HG03565 (cell line): ENCODE data around the gene TUBGCP2.

ENCODE experiments used
- ATAC-seq: cut with Tn5 transposase; IDR thresholded peaks from one replicate; pipeline ENCODE4 v1.9.1; 2021; ENCODE audit warnings: mild to moderate bottlenecking, moderate library complexity; ENCODE audit not compliant: unreplicated experiment

Gene TUBGCP2, protein sequence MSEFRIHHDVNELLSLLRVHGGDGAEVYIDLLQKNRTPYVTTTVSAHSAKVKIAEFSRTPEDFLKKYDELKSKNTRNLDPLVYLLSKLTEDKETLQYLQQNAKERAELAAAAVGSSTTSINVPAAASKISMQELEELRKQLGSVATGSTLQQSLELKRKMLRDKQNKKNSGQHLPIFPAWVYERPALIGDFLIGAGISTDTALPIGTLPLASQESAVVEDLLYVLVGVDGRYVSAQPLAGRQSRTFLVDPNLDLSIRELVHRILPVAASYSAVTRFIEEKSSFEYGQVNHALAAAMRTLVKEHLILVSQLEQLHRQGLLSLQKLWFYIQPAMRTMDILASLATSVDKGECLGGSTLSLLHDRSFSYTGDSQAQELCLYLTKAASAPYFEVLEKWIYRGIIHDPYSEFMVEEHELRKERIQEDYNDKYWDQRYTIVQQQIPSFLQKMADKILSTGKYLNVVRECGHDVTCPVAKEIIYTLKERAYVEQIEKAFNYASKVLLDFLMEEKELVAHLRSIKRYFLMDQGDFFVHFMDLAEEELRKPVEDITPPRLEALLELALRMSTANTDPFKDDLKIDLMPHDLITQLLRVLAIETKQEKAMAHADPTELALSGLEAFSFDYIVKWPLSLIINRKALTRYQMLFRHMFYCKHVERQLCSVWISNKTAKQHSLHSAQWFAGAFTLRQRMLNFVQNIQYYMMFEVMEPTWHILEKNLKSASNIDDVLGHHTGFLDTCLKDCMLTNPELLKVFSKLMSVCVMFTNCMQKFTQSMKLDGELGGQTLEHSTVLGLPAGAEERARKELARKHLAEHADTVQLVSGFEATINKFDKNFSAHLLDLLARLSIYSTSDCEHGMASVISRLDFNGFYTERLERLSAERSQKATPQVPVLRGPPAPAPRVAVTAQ

DNA sequence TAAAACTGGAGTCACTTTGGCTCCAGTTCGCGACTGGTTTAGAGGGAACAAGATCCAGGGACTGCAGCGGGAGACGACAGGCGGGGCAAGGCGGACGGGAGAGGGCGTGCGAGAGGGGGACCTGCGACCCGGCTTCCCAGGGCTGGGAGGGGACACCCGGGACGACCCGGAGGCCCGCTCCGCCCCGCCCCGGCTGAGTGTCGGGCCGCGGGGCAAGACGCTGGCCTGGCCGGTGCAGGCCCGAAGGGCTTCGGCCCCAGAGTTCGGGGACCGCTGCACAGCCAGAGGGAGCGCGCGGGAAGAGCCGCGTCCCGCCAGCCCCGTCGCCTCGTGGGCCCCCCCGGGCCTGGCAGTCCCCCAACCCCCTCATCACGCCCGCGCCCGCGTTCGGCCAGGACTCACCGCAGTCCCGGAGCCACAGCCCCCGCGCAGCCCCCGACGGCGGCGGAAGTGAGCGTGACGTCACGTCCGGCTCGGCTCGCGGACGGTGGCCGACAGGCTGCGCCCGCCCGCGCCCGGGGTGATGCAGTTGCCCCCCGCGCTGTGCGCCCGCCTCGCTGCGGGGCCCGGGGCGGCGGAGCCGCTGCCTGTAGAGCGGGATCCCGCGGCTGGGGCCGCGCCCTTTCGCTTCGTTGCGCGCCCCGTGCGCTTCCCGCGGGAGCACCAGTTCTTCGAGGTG lies at the start of gene TUBGCP2, which contains the start of gene ZNF511:
Gene TUBGCP2, minus strand, starts transcription at position 452 of the 679 bp plus-strand sequence. CDS start 5,931 bp downstream, outside the sequence.
Gene ZNF511, plus strand, starts transcription at position 494 of the 679 bp plus-strand sequence. Its CDS starts 30 bp downstream, at position 524.
- ATAC-seq = peak; percentile 63

DNA sequence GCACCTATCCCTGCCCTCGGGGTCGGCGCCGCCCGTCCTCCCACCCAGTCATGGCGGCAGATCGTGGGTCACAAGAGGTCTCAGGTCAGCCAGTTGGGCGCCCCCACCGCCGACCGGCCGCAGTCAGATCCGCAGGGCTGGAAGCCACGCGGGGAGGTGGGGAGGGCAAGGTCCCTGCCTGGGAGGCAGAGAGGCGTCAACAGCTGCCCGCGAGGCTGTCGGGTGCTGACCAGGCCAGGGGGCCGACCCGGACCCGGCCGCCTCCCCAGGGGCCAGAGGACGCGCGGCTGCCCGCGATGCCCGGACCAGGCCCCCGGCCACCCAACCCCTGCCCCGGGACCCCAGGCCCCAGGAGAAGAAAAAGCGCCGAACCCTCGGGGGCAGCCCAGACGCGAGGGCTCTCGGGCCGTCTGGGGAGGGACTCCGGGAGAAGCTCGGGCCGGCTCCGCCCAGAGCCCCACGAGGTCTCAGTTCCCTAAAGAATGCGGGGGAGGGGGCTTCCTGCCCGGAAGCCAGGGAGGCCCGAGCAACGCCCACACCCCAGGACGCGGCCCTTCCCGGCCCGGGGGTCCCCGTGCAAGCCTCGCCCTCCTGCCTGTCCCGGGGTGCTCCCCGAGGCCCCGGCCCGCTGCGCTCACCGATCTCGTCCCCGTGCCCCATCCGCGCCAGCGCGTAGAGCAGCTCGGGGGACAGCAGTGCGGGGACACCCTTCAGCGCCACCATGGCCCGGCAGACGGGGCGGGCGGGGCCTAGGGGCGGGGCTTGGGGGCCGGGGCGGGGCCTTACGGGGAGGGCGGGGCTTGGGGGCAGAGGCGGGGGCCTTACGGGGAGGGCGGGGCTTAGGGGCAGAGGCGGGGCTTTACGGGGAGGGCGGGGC lies 48.9 kb upstream of the TUBGCP2 start, which contains the start of gene FUOM:
Gene FUOM, minus strand, starts transcription at position 735 of the 877 bp plus-strand sequence. Its CDS starts 12 bp downstream, at position 723.
- peak; percentile 56 for ATAC-seq

DNA sequence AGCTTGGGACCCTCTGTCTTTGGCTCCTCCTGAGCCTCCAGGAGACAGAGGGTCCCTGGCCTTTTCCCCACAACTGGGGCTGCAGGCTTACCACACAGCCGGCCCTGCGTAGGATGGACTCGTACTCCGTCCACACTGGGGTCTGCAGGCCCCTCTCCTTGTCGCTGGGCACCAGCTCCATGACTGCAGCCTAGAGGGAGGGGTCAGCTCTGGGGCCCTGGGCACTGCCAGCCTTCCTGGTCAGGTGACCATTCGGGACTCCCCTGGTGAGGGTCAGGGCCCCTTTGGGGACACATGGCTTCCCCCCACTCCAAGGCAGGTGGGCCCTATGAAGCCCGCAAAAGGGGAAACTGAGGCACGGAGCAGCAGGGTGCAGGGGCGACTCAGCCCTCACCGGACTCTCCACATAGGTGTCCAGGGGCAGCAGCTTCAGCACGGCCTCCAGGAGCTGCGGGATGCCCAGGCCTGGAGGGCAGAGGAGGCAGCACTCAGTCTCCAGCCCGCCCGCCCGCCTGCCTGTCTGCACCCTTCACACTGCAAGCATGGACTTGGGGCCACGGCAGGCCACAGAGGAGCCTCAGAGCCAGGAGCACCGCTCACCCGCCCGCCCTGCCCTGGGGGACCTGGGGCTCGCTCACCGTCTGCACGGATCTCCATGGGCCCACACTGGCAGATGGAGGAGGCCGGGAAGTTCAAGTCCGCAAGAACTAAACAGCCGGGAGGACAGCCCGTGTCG lies 48.0 kb upstream of the TUBGCP2 start:
- no peak for ATAC-seq

DNA sequence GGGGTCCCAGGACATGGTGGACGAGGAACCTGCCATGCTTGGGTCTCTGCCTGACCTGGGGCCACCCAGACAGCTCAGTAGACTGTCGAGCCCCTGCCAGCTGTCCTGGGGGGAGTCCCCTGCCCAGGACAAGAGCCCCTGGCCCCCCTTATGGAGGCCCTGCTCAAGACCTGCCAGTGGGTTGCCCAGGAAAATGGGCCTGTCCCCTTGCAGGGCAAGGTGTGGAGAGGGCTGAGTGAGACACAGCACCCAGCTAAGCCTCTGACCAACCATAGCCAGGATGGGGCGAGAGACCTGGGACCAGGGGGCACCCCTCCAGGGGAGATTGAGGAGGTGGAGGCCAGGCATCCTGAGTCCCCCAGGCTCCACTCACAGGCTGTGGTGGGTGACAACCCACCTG lies 47.3 kb upstream of the TUBGCP2 start:
- no peak for ATAC-seq

DNA sequence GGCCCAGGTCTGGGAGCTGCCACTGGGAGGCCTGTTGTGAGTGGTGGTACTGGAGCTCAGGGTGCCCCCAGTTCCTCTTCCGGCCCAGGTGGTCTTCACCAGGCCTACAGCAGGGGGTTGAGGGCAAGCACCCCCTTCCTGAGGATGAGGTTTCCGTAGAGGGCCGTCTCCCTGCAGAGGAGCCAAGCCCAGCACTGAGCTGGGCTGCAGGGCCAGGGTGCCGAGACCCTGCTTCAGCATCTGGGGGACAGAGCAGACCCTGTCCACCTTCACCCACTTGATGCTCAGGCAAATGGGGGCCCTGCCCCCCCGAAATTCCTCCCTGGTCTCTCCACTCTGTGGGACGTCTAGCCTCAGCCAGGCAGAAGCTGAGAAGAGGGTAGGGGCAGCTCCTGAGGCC lies 46.6 kb upstream of the TUBGCP2 start:
- ATAC-seq = no peak

DNA sequence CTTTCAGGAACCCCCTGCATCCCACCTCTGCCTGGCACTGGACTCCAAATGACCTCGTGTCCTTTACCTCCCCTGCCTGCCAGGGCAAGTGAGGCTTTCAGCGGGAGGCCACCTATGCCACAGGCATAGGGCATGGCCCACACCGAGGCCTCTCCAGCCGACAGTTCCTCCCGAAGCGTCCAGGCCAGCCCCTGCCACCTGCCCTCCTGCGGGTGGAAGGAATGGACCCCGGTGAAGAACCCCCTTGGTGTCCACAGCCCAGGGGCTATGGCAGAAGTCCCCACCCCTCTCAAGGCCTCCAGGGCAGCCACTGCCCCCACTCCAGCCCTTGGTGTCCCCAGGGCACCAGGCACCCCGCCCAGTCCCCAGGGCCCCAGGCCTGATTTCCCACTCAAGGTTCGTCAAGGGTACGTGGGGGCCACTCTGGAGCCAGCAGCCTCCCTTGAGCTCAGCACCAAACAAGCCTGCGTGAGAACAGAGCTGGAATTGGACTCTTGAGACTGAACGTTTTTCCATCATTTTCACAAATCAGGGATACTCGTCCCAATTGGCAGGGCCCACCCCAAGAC lies 46.1 kb upstream of the TUBGCP2 start:
- ATAC-seq = no peak

DNA sequence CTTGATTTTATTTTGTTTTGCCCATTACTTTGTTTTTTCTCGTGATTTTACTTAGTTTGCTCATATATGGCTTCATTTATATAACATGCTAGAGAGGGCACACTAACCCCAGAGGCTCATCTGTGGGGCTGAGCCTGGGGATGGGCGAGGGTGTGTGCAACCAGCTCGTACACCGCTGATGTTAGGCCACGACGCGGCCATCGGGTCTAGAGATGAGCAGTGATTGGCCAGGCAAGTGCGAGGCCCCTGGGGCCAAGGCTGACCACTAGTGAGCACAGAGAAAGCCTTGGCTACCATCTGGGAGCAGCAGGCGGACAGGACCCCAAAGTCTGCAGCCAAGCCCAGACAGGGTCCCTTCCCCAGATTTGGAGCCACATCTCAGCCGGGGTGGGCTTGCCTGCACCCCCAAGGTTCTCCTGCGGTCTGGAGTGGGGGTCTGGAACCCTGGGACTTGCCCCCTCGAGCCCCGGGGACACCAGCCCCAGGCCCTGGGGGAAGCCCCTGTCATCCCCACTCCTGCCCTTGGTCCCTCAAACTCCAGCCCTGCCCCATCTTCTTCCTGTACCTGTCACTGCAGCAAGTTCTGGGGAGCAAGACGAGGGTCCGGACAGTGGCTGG lies 45.4 kb upstream of the TUBGCP2 start:
- ATAC-seq = no peak

DNA sequence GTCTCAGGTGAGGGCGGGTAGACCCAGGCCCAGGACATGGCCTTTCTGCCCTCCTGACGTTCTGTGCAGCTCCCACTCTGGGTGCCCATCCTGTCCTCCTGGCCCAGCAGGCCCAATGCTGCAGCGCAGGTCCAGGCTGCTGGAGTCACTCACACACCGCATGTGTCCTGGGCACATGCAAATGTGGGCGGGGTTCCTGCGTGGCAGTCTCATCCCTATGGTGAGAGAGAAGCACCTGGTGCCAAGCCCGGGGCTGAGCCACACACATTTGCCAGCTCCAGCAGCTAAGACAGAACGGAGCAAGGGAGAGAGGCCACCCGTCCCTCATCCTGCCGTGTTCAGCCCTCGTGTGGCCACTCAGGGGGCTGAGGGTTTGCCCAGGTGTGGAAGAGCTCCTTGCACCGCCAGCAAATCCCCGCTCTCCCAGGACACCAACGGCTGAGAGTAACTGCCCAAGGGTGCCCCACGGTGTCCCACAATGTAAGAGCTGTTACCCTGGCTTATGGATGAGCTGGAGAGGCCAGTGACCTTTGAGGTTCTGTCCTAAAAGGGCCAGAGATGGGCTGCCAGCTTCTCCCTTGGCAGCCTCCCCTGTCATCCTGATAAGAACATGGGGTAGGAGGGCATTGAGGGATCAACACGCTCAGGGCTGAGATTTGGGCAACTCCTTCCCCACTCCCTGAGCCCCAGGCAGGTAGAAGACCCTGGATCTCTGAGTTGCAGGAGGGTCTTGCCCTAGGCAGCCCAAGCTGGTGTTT lies 44.7 kb upstream of the TUBGCP2 start:
- ATAC-seq = no peak

DNA sequence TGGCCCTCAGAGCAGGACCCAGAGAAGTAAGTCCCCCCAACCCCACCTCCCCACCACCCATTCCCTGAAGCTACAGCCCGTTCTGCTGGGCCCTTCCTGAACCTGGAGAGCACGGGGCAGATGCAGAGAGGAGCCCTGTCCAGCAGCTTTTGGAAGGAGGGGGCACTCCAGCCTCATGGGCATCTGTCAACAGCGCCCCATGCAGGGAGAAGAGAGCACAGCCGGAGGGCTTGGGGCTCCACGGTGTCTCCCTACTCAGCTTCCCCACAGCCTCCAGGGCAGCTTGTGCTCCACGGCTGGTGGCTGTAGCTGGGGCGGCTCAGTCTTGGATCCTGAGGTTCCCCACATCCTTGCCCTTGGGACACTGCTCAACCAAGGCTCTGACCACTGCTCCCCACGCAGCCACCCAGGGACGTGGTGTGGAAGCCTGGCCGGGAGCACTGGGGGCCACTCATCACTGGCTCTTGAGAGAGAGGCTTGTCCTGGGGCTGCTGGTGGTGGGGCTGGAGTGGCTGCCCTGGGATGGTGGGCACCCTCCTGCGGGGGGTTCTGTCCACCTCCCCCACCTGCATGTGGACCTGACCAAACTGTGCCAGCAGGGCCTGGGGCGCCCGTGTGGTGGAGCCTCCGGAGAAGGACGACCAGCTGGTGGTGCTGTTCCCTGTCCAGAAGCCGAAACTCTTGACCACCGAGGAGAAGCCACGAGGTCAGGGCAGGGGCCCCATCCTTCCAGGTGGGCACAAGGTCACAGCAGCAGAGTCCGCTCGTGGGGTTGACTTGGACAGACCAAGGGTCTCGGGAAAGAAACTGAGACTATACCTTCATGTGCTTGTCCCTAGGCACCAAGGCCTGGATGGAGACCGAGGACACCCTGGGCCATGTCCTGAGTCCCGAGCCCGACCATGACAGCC lies 43.0 kb upstream of the TUBGCP2 start:
- ATAC-seq = no peak

DNA sequence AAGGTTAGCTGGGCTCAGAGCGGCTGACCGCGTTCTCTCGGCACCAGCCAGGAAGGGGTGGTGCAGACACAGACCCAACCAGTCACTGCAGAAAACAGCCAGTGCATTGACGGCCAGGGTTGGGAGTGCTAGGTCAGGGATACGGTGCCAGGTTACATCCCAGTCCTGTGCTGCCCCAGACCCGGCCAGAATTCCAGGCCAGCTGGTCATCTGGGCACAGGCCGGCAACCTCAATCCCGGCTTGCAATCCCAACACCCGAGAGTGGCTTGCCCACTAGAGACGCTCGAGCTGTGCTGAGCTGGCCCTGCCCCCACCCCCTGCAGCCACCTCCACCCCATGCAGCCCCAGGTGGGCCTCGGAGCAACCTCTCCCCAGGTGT lies 42.3 kb upstream of the TUBGCP2 start:
- ATAC-seq = no peak

DNA sequence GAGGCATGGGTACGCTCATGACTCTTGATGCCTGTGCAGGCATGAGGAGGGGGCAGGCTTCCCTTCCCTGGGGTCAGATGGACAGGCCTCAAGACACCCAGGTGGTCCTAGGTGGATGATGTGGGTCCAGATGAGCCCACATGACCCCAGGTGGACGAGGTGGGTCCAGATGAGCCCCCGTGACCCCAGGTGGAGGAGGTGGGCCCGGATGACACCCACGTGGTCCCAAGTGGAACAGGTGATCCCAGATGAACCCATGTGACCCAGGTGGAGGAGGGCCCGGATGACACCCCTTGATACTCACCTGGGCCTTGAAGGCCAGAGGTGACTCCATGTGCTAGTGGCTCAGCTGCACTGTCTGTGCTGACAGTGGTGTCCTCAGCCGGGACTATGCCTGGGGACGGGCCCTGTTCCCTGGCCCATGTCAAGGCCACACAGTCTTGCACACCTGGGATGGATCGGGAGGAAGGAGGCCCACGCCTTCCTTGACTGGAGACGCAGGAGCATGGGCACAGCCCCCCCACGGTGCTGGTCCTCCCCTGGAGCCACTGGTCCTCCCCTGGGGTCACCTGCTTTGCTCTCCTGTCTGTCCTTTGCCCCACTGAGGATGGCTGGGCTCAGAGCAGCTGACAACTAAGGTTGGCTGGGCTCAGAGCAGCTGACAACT lies 41.7 kb upstream of the TUBGCP2 start:
- ATAC-seq = no peak

DNA sequence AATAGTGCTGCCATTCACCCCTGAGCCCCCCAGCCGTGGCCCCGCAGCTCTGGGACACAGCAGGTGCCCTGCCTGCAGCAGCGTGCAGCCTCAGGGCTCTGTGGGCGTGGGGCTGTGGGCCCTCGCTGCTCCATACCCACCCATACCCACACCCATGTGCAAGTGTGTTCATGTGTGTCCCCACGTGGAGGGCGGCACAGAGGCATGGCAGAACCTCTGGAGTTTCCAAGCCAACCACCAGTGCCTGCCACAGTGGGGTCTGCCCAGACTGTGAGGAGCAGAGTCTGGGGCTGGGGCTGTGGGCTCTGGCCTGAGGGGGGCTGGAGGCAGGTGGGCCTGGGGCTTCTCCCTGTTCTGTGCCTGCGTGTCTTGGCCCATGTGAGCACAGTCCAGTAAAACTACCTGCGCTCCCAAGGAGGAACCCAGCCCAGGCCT lies 40.9 kb upstream of the TUBGCP2 start:
- no peak for ATAC-seq

DNA sequence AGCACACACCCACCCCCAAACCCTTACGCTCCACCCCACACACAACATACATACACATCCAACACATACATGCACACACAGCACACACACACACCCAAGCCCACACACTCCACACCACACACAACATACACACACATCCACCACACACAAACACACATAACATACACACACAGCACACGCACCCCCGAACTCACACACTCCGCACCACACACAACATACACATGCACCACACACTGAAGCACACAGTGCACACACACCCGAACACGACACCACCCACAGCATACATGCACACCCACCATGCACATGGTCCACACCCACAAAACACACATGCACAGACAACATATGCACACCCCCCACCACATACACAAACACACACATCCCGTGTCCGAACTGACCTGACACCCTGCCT lies 40.5 kb upstream of the TUBGCP2 start:
- no peak for ATAC-seq

DNA sequence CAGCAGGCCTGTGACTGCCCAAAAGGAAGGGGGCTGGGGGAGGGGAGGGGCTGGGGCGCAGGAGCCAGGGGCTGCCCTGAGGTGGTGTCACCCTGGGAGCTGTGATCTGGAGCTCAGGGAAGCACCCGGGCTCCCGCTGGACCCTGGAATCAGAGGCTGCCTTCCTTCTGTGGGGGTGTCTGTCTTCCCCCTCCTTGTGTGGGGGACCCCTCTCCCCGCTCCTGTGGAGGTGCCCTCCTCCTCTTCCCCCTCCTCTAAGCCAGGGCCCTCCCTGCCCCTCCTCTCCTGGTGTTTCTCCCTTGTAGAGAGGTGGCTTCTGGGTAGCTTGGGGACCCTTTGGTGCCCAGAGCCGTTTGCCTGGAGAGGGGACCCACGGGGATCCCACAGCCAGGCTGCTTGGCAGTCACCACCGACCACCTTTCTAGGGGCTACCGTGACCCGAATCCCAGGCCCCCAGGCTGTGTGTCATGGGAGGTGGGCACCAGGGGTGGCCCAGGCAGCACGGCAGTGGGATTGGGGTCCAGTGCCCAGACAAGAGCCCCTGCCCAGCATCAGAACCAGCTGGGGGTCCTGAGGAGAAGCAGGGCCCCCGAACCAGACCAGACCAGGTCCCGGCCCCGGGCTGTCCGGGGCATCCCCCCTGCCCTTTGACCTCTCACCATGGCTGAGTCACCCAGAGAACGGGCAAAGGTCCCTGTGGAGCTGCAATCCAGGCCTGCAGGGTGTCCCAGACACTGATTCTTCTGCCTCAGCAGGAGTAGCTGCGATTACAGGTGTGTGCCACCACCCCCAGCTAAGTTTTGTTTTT lies 39.2 kb upstream of the TUBGCP2 start:
- no peak for ATAC-seq

DNA sequence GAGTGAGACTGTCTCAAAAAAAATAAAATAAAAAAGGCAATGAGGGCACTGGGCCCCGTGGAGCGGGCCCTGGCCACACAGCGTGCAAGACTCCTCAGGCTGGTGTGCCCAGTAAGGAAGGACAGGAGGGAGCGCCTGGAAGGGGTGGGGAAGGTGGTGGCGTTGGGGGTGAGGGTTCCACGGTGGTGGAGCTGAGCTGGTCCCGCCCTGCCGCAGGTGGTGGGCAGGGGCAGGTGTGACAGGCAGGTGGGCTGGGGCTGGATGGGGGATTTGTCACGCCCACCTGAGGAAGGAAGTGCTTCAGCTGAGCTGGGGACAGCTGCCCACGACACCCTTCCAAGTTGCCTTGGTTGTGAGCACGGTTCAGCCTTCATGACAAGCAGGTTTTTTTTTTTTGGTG lies 37.7 kb upstream of the TUBGCP2 start:
- no peak for ATAC-seq
